Muscle layer of colon (tissue), 2 donors: ENCODE measurements around the gene ERBB4.

Source experiments
- H3K27ac ChIP-seq: one replicate; pipeline ENCODE4 v1.7.0; 2013; ENCODE audit warnings: low read depth, mild to moderate bottlenecking, low read length, moderate library complexity
- H3K27me3 ChIP-seq, 2 donors: one replicate each; pipeline ENCODE4 v1.7.0; 2013; ENCODE audit warnings: low read length in 2 of 2, mild to moderate bottlenecking in 2 of 2; ENCODE audit not compliant: insufficient read depth in 2 of 2, control insufficient read depth in 1 of 2
- H3K36me3 ChIP-seq: one replicate; pipeline ENCODE4 v1.7.0; 2013; ENCODE audit warnings: mild to moderate bottlenecking, low read length; ENCODE audit not compliant: insufficient read depth
- H3K4me1 ChIP-seq: one replicate; pipeline ENCODE4 v1.7.0; 2013; ENCODE audit warnings: mild to moderate bottlenecking, low read length; ENCODE audit not compliant: insufficient read depth
- H3K4me3 ChIP-seq, 2 donors: one replicate each; pipeline ENCODE4 v1.7.0; 2013; ENCODE audit warnings: low read length in 2 of 2, low read depth in 1 of 2, mild to moderate bottlenecking in 1 of 2, moderate library complexity in 1 of 2
- H3K9ac ChIP-seq: one replicate; pipeline ENCODE4 v1.7.0; 2013; ENCODE audit warnings: low read length
- H3K9me3 ChIP-seq: one replicate; pipeline ENCODE4 v1.7.0; 2013; ENCODE audit warnings: mild to moderate bottlenecking, low read length
- donor health status: abdominal sarcoma.
- donor health status: Adenocarcinoma of cecum.

The ERBB4 gene

GRCh38 chr2:212354382-212354781 is 184.2 kb downstream of the ERBB4 start:
- H3K4me3 ChIP-seq: no peak overlapping the region
- no peaks in the 10 kb centered on the region for H3K27me3 ChIP-seq
- no peaks in the 10 kb centered on the region for H3K36me3 ChIP-seq
- no peak overlapping the region for H3K27ac ChIP-seq
- no peaks in the 10 kb centered on the region for H3K9me3 ChIP-seq
- no peak overlapping the region for H3K9ac ChIP-seq
- H3K4me1 ChIP-seq: no peaks in the 10 kb centered on the region

- Histone ChIP-seq H3K9ac (no peak overlapping the region), H3K4me1 (no peaks in the 10 kb centered on the region), H3K9me3 (no peaks in the 10 kb centered on the region), H3K27me3 (no peaks in the 10 kb centered on the region), H3K27ac (no peak overlapping the region), H3K36me3 (no peaks in the 10 kb centered on the region), H3K4me3 (no peak overlapping the region)
Observed at GRCh38 chr2:212348501-212348900, 190.1 kb downstream of the ERBB4 start.

- Histone ChIP-seq H3K9ac (no peak overlapping the region), H3K4me3 (no peak overlapping the region), H3K27ac (no peak overlapping the region), H3K27me3 (no peaks in the 10 kb centered on the region), H3K4me1 (no peaks in the 10 kb centered on the region), H3K36me3 (no peaks in the 10 kb centered on the region), H3K9me3 (no peaks in the 10 kb centered on the region)
Observed at GRCh38 chr2:212346865-212347264, 191.7 kb downstream of the ERBB4 start.

GRCh38 chr2:212345966-212346365 is 192.6 kb downstream of the ERBB4 start:
- H3K4me1 ChIP-seq: no peaks in the 10 kb centered on the region
- no peaks in the 10 kb centered on the region for H3K9me3 ChIP-seq
- H3K36me3 ChIP-seq: no peaks in the 10 kb centered on the region
- no peaks in the 10 kb centered on the region for H3K27me3 ChIP-seq
- no peak overlapping the region for H3K9ac ChIP-seq
- H3K4me3 ChIP-seq: no peak overlapping the region
- H3K27ac ChIP-seq: no peak overlapping the region

GRCh38 chr2:212344131-212344530 is 194.5 kb downstream of the ERBB4 start:
- no peaks in the 10 kb centered on the region for H3K36me3 ChIP-seq
- no peak overlapping the region for H3K4me3 ChIP-seq
- H3K4me1 ChIP-seq: no peaks in the 10 kb centered on the region
- H3K9me3 ChIP-seq: no peaks in the 10 kb centered on the region
- no peaks in the 10 kb centered on the region for H3K27me3 ChIP-seq
- no peak overlapping the region for H3K9ac ChIP-seq
- H3K27ac ChIP-seq: no peak overlapping the region

GRCh38 chr2:212343167-212343566 is 195.4 kb downstream of the ERBB4 start:
- Histone ChIP-seq H3K27me3 (no peaks in the 10 kb centered on the region), H3K27ac (no peak overlapping the region), H3K36me3 (no peaks in the 10 kb centered on the region), H3K9ac (no peak overlapping the region), H3K9me3 (no peaks in the 10 kb centered on the region), H3K4me3 (no peak overlapping the region), H3K4me1 (no peaks in the 10 kb centered on the region)

GRCh38 chr2:212337486-212338343 is 200.9 kb downstream of the ERBB4 start:
- Histone ChIP-seq H3K9me3 (no peaks in the 10 kb centered on the region), H3K4me3 (no peak overlapping the region), H3K36me3 (no peaks in the 10 kb centered on the region), H3K9ac (no peak overlapping the region), H3K27me3 (no peaks in the 10 kb centered on the region), H3K27ac (no peak overlapping the region), H3K4me1 (no peaks in the 10 kb centered on the region)

- Histone ChIP-seq H3K27me3 (no peaks in the 10 kb centered on the region), H3K36me3 (no peaks in the 10 kb centered on the region), H3K4me3 (no peak overlapping the region), H3K27ac (no peak overlapping the region), H3K9me3 (no peaks in the 10 kb centered on the region), H3K4me1 (no peaks in the 10 kb centered on the region), H3K9ac (no peak overlapping the region)
Observed at GRCh38 chr2:212337036-212337435, 201.6 kb downstream of the ERBB4 start.

- H3K9me3 ChIP-seq: no peaks in the 10 kb centered on the region
- no peaks in the 10 kb centered on the region for H3K36me3 ChIP-seq
- H3K27me3 ChIP-seq: no peaks in the 10 kb centered on the region
- no peak overlapping the region for H3K27ac ChIP-seq
- H3K4me3 ChIP-seq: no peak overlapping the region
- peaks cover 6% of the 10 kb centered on the region for H3K4me1 ChIP-seq
- no peak overlapping the region for H3K9ac ChIP-seq
Observed at GRCh38 chr2:212330263-212330662, 208.3 kb downstream of the ERBB4 start.

GRCh38 chr2:212328712-212329496 is 209.7 kb downstream of the ERBB4 start:
- H3K27me3 ChIP-seq: no peaks in the 10 kb centered on the region
- no peaks in the 10 kb centered on the region for H3K36me3 ChIP-seq
- H3K4me3 ChIP-seq: no peak overlapping the region
- H3K9me3 ChIP-seq: no peaks in the 10 kb centered on the region
- no peak overlapping the region for H3K9ac ChIP-seq
- peaks cover 6% of the 10 kb centered on the region for H3K4me1 ChIP-seq
- no peak overlapping the region for H3K27ac ChIP-seq

GRCh38 chr2:212328136-212328535 is 210.5 kb downstream of the ERBB4 start:
- Histone ChIP-seq H3K27me3 (no peaks in the 10 kb centered on the region), H3K4me1 (peaks cover 6% of the 10 kb centered on the region), H3K27ac (no peak overlapping the region), H3K36me3 (no peaks in the 10 kb centered on the region), H3K9ac (no peak overlapping the region), H3K9me3 (no peaks in the 10 kb centered on the region), H3K4me3 (no peak overlapping the region)
